NCI-H1417 treated with DMSO at 0.1 percent for 48 hours (cell line): ENCODE data around the gene LAMC3.

Source experiments
- DNase-seq: peaks from one replicate; lab custom pipeline; 2025; lab: John Stamatoyannopoulos, UW

LAMC3 gene

GRCh38 chr9:130979591-130980385 is 29.2 kb upstream of the LAMC3 start:
- no peak for DNase-seq

DNA sequence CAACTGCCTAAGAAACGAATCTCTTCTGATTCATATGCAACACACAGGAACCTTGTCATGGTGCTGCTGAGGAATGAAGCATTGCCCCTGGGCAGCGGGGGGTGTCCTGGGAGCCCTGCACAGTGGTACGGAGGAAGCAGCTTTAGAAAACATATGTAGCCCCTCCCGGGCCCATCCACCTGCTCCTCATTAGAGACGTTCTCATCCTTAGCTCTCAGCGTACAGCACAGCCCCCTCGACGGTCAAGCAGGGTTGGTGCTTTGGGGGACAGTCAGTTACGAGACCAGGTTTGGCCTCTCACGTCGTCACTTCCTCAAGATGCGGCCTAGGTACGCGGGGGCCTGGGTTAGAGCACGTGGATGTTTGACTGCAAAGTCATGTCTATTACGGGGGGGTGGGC is 28.4 kb upstream of the LAMC3 start:
- no peak for DNase-seq

- DNase-seq = no peak
These were observed 27.8 kb upstream of the LAMC3 start for GRCh38 chr9:130981002-130981755.

DNA sequence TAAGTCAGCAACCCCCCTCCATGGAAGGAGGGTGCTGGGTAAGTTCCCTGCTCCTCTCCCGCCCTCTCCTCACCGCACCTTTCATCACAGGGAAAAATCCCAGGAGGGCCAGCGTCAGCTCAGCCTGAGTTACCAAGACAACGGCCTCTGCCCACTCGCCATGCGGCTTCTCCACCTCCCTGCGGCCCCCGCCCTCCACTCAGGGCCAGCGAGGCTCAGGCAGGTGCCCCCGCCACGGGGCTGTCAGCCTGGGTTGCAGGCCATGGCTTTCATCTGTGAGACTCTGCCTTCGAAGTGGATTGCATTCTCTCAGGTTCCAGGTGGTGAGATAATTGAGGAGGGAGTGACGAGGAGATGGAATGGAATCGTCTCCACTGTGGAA is 27.2 kb upstream of the LAMC3 start:
- DNase-seq = peak; percentile 68

DNA sequence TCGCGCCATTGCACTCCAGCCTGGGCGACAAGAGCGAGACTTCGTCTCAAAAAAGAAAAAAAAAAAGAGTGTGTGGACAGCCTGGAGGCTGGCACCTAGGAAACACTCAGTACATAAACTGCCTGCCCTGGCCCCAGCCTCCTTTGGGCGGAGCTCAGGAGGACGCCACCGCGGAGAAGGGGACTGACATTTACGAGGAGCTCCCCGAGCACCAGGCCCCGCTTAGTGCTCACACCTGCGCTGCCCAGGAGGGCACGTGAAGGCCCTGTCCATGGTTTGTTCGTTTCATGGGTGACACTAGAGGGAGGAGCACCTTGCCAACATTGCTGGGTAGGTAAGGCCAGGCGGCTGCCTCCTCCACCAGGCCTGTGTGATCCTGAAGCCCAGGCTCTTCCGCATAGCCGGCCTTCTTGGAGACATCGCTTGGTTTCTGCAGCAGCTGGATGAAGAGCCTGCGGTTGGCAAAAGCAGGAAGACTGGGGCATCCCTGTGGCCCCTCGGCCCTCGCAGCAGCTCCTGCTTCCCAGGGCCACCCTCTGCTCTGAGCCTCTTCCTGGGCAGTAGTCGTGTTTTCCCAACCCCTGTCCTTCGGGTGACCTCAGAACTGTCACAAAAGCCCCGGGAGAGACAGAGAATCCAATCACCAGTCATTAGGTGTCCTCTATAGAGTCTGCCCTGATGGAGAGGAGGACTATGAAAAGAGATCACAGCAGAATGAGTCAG is 26.2 kb upstream of the LAMC3 start:
- DNase-seq = no peak

- DNase-seq = no peak
These were observed 25.7 kb upstream of the LAMC3 start for GRCh38 chr9:130983359-130983670.

DNA sequence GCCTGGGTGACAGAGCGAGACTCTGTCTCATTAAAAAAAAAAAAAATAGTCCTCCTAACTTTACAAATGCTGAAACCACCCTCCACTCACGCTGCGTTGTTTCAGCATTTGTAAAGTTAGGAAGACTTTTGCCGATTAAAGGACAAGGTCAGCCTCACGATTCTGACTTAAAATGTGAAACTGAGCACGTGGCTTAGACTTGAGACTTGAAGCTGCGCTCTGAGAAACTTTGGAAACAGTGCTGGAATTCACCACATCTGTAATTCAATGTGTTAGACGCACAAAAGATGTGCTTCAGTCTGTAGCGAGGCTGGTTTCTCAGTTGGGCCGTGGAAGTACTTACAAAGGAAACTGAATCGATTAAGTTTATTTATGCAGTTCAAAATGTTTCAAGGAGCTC is 25.0 kb upstream of the LAMC3 start:
- no peak for DNase-seq

GRCh38 chr9:130984521-130984920 is 24.5 kb upstream of the LAMC3 start:
- DNase-seq = no peak

- no peak for DNase-seq
These were observed 23.9 kb upstream of the LAMC3 start for GRCh38 chr9:130985029-130985428.

- DNase-seq = no peak
These were observed 23.3 kb upstream of the LAMC3 start for GRCh38 chr9:130985606-130986162.

DNA sequence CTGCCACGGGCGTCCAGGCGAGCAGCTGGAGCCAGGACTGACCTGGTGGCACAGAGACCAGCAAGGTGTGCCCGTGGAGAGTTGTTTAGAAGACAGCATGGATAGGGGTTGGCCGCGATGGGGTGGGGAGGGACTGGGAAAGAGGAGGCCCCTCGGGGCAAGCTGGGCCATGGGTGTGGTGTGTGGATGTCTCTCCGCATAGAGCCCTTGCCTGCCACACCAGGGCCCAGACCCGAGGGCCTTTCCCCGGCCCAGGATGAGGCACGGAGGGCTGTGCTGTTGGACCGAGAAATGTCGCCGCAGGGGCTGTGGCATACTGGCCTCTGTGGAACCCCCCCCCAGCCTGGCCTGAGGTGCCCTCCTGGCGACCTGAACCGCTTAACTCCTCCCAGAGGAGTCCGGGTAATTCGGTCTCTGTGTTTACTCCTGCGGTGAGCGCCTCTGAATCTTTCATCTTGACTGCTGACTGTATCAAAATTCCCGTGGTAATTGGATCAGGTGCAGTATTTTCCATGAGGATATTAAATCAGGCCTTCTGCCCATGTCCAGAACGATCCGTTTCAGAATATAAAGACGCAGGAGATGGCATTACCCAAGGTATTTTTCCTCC is 22.5 kb upstream of the LAMC3 start:
- DNase-seq = no peak

DNA sequence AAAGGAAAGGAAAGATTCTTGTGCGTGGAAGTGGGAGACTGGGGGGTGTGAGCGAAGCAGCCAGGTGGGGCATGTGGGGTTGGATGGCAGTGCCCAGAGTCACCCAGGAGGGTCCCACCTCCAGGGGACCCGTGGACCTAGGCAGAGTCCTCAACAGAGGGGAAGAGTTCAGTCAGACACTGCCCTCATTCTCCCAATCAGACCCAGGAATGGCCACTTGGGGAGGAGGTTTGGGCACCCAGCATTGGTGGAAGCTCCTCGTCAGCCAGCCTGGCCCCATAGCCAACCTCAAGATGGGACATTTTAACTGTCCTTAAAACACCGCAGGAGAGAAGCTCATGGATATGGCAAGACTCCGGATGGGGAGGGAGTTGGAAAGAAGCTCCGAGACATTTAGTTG is 21.9 kb upstream of the LAMC3 start:
- no peak for DNase-seq

- DNase-seq = no peak
These were observed 21.1 kb upstream of the LAMC3 start for GRCh38 chr9:130987738-130988399.

GRCh38 chr9:130988400-130988747 is 20.6 kb upstream of the LAMC3 start:
- no peak for DNase-seq

DNA sequence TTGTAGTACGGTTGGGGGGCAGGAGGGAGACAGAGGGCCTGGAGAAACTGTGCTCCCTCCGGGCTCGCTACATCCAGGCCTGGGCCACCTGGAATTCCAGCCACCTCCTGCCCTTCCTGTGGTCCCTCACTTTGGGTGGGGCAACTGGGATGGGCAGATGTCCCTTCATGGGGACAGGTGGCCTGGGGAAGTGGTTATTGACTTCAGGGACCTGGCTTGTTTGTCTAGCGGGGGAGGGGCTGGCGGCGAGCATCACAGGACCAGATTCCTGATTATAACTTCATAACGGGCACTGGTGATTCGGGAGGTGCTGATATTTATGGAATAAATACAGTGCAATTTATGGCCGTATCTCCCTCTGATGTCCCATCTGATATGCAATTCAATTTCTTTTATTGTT is 20.1 kb upstream of the LAMC3 start:
- DNase-seq = no peak

- DNase-seq = no peak
These were observed 19.6 kb upstream of the LAMC3 start for GRCh38 chr9:130989391-130989790.

GRCh38 chr9:130989891-130990290 is 19.1 kb upstream of the LAMC3 start:
- no peak for DNase-seq

DNA sequence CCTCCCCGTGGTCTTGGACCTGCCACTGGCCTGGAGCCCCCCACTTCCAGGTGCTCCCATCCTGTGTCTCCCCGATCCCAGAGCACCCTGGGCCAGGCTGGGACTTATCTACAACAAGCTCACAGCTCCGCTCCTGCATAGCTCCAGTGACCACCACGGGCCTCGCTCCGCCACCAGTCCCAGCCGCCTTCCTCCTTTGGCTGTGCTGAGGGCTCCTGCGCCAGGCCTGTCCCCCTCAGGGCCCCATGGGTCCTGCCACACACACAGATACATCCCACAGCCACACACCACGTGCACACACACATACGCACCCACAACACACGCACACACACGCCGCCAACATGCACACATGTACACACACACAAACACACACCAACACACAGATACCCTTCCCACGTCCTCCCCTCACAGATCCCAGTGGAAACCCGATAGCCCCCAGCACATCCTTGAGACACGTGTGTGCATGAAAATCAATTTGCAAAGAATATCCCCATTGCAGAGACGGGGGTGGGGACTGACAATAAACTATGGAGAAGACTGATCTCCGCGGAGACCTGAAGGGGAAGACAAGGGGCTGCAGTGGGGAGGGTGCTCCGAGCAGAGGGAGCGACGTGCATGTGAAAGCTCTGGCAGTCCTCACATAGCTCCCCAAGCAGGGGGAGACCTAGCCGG is 18.5 kb upstream of the LAMC3 start:
- no peak for DNase-seq

- no peak for DNase-seq
These were observed 17.8 kb upstream of the LAMC3 start for GRCh38 chr9:130990978-130991777.
